Stimulated activated CD4-positive, alpha-beta T cell treated with anti-CD3 and anti-CD28 coated beads, Interleukin-15, amount 100 ng/mL, for 24 hours (primary cell): ENCODE data around the gene CASTOR2.
"Not testable (repeated sequence)": the region's sequence is repeated elsewhere in the genome, so short reads cannot be mapped to it uniquely, and the experiment has no call there.

Experiments used
- DNase-seq: peaks from one replicate; pipeline ENCODE4 v3.0.0-alpha.2; 2020

Gene CASTOR2

GRCh38 chr7:74964511-74965119 lies at the start of gene CASTOR2:
Gene CASTOR2 (plus strand): TSS chr7:74964705. CDS start chr7:74964986, 281 bp downstream.
- peak; percentile 68 for DNase-seq

GRCh38 chr7:74922321-74922890 lies 42.1 kb upstream of the CASTOR2 start:
- not testable (repeated sequence) for DNase-seq

- DNase-seq = not testable (repeated sequence)
Observed at GRCh38 chr7:74923644-74924043, 40.9 kb upstream of the CASTOR2 start.

GRCh38 chr7:74926968-74927367 lies 37.5 kb upstream of the CASTOR2 start:
- not testable (repeated sequence) for DNase-seq

- not testable (repeated sequence) for DNase-seq
Observed at GRCh38 chr7:74931563-74932328, 32.8 kb upstream of the CASTOR2 start.

- not testable (repeated sequence) for DNase-seq
Observed at GRCh38 chr7:74939429-74939828, 25.1 kb upstream of the CASTOR2 start.

GRCh38 chr7:74941302-74942069 lies 23.0 kb upstream of the CASTOR2 start:
- not testable (repeated sequence) for DNase-seq

- DNase-seq = not testable (repeated sequence)
Observed at GRCh38 chr7:74943923-74944322, 20.6 kb upstream of the CASTOR2 start.

GRCh38 chr7:74947741-74948140 lies 16.8 kb upstream of the CASTOR2 start:
- DNase-seq = not testable (repeated sequence)

- DNase-seq = not testable (repeated sequence)
Observed at GRCh38 chr7:74953774-74954173, 10.7 kb upstream of the CASTOR2 start.

GRCh38 chr7:74958328-74958727 lies 6.2 kb upstream of the CASTOR2 start:
- DNase-seq = not testable (repeated sequence)

GRCh38 chr7:74963704-74964510 lies 598 bp upstream of the CASTOR2 start:
- not testable (repeated sequence) for DNase-seq

GRCh38 chr7:74966208-74966854 lies 1.8 kb downstream of the CASTOR2 start:
- DNase-seq = not testable (repeated sequence)

GRCh38 chr7:74966909-74967308 lies 2.4 kb downstream of the CASTOR2 start:
- DNase-seq = not testable (repeated sequence)

- not testable (repeated sequence) for DNase-seq
Observed at GRCh38 chr7:74971431-74971830, 6.9 kb downstream of the CASTOR2 start.

- DNase-seq = not testable (repeated sequence)
Observed at GRCh38 chr7:74972377-74972776, 7.9 kb downstream of the CASTOR2 start.

GRCh38 chr7:74975959-74976358 lies 11.5 kb downstream of the CASTOR2 start:
- DNase-seq = not testable (repeated sequence)

- DNase-seq = not testable (repeated sequence)
Observed at GRCh38 chr7:74977523-74977922, 13.0 kb downstream of the CASTOR2 start.

- DNase-seq = not testable (repeated sequence)
Observed at GRCh38 chr7:74988436-74988835, 23.9 kb downstream of the CASTOR2 start.

GRCh38 chr7:74993121-74993520 lies 28.6 kb downstream of the CASTOR2 start:
- no peak for DNase-seq

- DNase-seq = not testable (repeated sequence)
Observed at GRCh38 chr7:74994869-74995543, 30.5 kb downstream of the CASTOR2 start.
